NCI-H1417 (cell line): ENCODE results near the gene PYGO1.
A peak's percentile ranks its signal among the peaks of the same experiment; 100 is the strongest.
"Not testable (repeated sequence)": the region's sequence is repeated elsewhere in the genome, so short reads cannot be mapped to it uniquely, and the experiment has no call there.

Source experiments
- DNase-seq, 3 experiments: peaks; one replicate each; lab custom pipeline; 2025; lab: John Stamatoyannopoulos, UW

Gene PYGO1

GRCh38 chr15:55505407-55505806 lies 82.7 kb downstream of the PYGO1 start:
- DNase-seq: not testable (repeated sequence)

- peak in 2 of 3 experiments; percentile 42 to 72 for DNase-seq
These were observed 89.0 kb downstream of the PYGO1 start for GRCh38 chr15:55499151-55499550.

DNA sequence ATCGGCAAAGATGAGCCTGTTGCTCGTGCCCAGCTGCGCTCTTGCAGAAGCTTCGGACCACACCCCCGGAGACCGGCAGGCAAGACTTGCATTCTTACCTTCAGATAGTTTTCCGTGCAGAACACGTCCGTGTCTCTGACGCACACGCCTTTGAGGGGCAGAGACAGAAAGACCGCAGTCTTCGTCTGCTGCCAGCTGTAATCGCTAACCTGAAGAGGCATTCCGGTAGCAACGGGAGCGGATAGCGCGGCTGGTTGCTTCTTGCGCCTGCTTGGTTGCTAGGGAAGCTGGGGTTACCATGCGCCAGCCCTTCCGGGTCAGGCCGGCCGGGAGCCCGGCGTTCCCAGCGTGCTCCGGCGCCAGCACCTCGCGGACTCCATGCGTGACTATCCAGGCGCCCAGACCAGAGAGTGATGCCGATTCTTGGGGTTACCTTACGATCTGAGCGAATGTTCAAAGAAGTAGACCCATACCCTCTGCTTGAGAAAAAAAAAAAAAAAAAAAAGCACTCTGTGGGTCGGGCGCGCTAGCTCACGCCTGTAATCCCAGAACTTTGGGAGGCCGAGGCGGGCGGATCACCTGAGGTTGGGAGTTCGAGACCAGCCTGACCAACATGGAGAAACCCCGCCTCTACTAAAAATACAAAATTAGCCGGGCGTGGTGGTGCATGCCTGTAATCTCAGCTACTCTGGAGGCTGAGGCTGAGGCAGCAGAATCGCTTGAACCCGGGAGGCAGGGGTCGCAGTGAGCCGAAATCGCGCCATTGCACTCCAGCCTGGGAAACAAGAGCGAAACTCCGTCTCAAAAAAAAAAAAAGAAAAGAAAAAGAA lies 89.8 kb downstream of the PYGO1 start:
- DNase-seq: peak; percentile 68 to 88 (median 78)

DNA sequence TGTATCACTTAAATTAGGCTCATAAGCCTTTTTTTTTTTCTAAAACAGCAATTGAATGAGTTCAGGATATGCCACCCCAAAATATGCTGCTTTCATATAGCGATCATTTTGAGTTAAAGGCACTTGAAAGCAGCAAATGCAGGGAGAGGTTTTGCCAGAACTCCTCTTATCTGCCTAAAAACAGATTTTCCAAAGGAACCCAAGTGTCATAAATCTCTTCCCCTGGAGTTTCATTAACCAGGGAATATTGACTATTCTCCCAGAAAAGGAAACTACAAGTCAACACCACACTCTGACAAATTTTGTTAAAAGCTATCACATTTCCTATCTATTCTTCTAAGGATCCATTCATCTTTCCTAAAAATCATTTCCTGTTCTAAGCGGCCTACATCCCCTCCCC lies 91.4 kb downstream of the PYGO1 start:
- DNase-seq: no peak

- DNase-seq: no peak
These were observed 93.2 kb downstream of the PYGO1 start for GRCh38 chr15:55494931-55495330.

DNA sequence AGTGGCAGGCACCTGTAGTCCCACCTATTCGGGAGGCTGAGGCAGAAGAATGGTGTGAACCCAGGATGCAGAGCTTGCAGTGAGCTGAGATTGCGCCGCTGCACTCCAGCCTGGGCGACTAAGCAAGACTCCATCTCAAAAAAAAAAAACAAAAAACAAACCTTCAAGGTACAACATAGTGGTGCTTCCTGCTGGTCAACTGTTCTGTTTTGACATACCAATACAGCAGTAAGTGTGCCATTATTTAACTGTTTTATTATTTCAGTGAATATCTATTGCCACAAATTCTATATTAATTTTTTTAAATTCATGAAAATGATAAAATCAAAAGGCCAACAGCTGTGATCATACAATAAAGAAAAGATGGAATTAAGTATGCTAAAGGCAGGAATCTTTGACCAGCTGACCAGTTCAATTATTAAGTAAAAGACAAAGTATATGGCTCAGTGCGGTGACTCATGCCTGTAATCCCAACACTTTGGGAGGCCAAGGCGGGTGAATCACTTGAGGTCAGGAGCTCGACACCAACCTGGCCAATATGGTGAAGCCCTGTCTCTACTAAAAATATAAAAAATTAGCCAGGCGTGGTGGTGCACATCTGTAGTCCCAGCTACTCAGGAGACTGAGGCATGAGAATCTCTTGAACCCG lies 99.1 kb downstream of the PYGO1 start:
- DNase-seq: not testable (repeated sequence)
